ENCODE data around the gene CCDC107. TPM values are rescaled to one million over a fixed set of nuclear protein-coding genes. Genes with fewer than 3 reads are reported as not detected.
A peak's percentile ranks its signal among the peaks of the same experiment; 100 is the strongest.

Gene CCDC107
- total and polyA plus RNA-seq, 8 donors: 13.8 to 84.7 (median 23.0) TPM

DNA sequence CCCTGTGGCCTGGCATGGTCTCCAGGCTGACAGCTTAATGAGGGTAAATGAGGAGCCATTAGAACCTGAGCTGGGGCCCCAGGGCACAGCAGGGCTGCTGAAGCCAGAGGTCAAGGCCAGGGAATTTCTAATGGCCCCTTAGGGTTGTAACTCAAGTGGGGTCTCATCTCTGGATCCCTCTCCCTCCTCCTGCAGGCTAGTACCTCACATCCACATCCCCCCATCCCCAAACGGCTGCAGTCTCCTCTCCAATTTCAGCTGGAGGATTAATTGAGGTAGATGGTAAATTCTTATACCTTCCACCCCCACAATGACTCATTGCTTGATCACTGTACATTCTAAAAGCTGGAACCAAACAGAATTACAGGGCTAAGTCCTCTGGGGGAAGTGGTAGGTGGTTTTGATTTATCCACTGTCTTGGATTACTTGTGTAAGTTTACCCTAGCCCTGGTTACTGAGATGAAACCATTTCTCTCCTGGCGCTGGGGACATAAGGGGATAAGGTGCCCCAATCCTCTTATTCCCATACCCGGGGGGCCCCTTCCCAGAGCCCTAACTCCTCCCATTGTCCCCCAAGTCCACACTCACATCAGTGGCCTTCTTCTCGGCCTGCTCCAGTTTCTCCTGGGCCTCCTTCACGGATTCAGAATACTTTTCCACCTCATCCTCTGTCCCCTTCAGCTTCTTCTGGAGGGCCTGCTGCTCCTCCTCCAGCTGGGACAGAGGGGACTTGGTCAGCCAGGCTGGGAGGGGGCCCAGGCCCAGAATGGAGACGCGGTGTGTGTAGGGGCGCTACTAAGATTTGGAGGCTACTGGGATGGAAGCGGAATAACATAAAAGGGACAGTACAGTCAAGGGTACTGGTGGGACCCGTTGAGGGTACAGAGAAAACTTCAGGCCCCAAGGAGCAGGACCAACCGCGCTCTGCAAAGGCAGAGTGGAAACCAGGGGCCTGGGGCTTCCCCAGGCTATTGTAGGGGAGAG is 30.8 kb downstream of the CCDC107 start:
- H3K27ac ChIP-seq: no peak overlapping the region
- H3K9me3 ChIP-seq: no peaks in the 10 kb centered on the region
- FAIRE-seq: no peak
- DNase-seq: peak in 1 of 6 donors; percentile 20
- TF ChIP-seq CTCF (IDR thresholded peaks at IDR 0.05): no peak
- intact Hi-C loops (cut with DNase I): no loop called here
- H3K27me3 ChIP-seq: no peaks in the 10 kb centered on the region
- H3K36me3 ChIP-seq: no peaks in the 10 kb centered on the region
- H3K4me3 ChIP-seq: peak overlapping the region in 2 of 4 donors; percentile 54 to 63
- no peak for ATAC-seq
- peaks cover 0 to 4% (median 4%) of the 10 kb centered on the region in 3 donors for H3K4me1 ChIP-seq
- 84 to 90% methylated on average over 12 of the region's 12 CpGs for WGBS, 2 donors

DNA sequence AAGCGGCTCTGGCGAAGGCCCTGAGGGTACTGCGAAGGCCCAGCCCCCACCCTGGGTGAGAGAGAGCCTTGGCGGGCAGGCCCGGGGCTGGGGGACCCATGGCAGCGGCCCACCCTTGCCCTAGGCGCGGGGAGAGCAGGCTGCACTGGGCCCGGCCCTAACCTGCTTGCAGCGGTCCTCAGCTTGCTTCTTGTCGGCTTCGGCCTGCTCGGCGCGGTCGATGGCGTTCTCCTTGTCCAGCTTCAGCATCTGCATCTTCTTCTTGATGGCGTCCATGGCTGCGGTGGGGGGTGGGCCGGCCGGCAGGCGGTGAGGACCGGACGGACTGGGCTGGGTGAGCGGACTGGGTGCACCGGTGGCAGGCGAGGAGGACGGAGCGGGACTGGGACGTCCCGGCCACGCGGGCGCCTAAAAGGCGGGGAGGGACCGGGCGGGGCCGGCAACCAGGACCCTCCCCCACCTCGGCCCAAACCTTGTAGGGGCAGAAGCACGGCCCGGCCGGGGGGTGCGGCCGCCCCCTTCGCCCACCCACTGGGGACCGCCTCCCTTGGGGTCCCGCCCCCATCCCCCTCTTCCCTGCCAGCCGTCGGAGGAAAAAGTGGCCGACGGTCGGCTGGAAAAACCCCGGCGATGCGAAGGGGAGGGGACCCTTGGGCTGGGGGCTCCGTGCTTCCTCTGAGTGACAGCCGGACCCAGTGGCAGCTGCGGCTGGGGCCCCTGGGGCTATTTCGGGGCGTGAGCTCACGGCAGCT is 31.6 kb downstream of the CCDC107 start, which contains the start of gene TPM2:
TPM2 (minus strand) TSS at position 384 of the 752 bp plus-strand sequence; CDS start at position 276, 108 bp downstream.
- WGBS, 2 donors: 56 to 62% methylated on average over 53 to 61 of the region's 61 CpGs

GRCh38 chr9:35690294-35690613 is 32.2 kb downstream of the CCDC107 start:
- TF ChIP-seq CTCF (IDR thresholded peaks at IDR 0.05): no peak
- 5 to 9% methylated on average over 21 of the region's 21 CpGs for WGBS, 2 donors
- no peak for DNase-seq

More for the DNA sequence above, 31.6 kb downstream of the CCDC107 start, which contains the start of gene TPM2:
- ATAC-seq (peak in 3 of 4 donors; percentile 13 to 23 (median 22)), FAIRE-seq (no peak), DNase-seq (peak in 3 of 6 donors; percentile 17 to 75 (median 65))
- no peak for TF ChIP-seq CTCF (IDR thresholded peaks at IDR 0.05)
- peak within 1 kb of the TSS; percentile 30 to 66 (median 58) for H3K4me3 ChIP-seq
- intact Hi-C loops (cut with DNase I): no loop called here
- H3K27me3 ChIP-seq: no peaks in the 10 kb centered on the region
- H3K27ac ChIP-seq: peak within 1 kb of the TSS; percentile 51 to 73 (median 60)
- H3K4me1 ChIP-seq: peaks cover 0 to 4% (median 4%) of the 10 kb centered on the region in 3 donors
- H3K9me3 ChIP-seq: no peaks in the 10 kb centered on the region
- no peaks in the 10 kb centered on the region for H3K36me3 ChIP-seq

GRCh38 chr9:35690614-35691333 is 32.7 kb downstream of the CCDC107 start:
- peaks cover 0 to 8% (median 4%) of the 10 kb centered on the region in 3 donors for H3K4me1 ChIP-seq
- DNase-seq (peak; percentile 56 to 79 (median 72)), FAIRE-seq (no peak), ATAC-seq (peak; percentile 52 to 79 (median 76))
- no peaks in the 10 kb centered on the region for H3K9me3 ChIP-seq
- 0 to 1% methylated on average over 48 to 61 of the region's 61 CpGs for WGBS, 2 donors
- peak overlapping the region; percentile 51 to 73 (median 60) for H3K27ac ChIP-seq
- no peaks in the 10 kb centered on the region for H3K36me3 ChIP-seq
- peak overlapping the region; percentile 30 to 66 (median 58) for H3K4me3 ChIP-seq
- no peaks in the 10 kb centered on the region for H3K27me3 ChIP-seq
- TF ChIP-seq CTCF (IDR thresholded peaks at IDR 0.05): no peak
- intact Hi-C loops (cut with DNase I): no loop called here

More at GRCh38 chr9:35690294-35690613, 32.2 kb downstream of the CCDC107 start:
- H3K9me3 ChIP-seq: no peaks in the 10 kb centered on the region
- no peak for FAIRE-seq
- ATAC-seq: no peak
- H3K27ac ChIP-seq: peak overlapping the region; percentile 51 to 73 (median 60)
- intact Hi-C loops (cut with DNase I): no loop called here
- H3K27me3 ChIP-seq: no peaks in the 10 kb centered on the region
- H3K4me1 ChIP-seq: peaks cover 0 to 4% (median 4%) of the 10 kb centered on the region in 3 donors
- no peaks in the 10 kb centered on the region for H3K36me3 ChIP-seq
- peak overlapping the region; percentile 30 to 66 (median 58) for H3K4me3 ChIP-seq
